ENCODE measurements around the gene KDM6B.
"Not testable (repeated sequence)": the region's sequence is repeated elsewhere in the genome, so short reads cannot be mapped to it uniquely, and the experiment has no call there.

Gene KDM6B

DNA sequence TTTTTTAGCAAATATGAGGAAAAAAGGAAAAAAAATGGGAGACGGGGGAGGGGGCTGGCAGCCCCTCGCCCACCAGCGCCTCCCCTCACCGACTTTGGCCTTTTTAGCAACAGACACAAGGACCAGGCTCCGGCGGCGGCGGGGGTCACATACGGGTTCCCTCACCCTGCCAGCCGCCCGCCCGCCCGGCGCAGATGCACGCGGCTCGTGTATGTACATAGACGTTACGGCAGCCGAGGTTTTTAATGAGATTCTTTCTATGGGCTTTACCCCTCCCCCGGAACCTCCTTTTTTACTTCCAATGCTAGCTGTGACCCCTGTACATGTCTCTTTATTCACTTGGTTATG lies 19.6 kb downstream of the KDM6B start:
- no peak for DNase-seq

DNA sequence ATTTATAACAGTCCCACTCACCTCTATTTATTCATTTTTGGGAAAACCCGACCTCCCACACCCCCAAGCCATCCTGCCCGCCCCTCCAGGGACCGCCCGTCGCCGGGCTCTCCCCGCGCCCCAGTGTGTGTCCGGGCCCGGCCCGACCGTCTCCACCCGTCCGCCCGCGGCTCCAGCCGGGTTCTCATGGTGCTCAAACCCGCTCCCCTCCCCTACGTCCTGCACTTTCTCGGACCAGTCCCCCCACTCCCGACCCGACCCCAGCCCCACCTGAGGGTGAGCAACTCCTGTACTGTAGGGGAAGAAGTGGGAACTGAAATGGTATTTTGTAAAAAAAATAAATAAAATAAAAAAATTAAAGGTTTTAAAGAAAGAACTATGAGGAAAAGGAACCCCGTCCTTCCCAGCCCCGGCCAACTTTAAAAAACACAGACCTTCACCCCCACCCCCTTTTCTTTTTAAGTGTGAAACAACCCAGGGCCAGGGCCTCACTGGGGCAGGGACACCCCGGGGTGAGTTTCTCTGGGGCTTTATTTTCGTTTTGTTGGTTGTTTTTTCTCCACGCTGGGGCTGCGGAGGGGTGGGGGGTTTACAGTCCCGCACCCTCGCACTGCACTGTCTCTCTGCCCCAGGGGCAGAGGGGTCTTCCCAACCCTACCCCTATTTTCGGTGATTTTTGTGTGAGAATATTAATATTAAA lies 20.2 kb downstream of the KDM6B start:
- DNase-seq: no peak

DNA sequence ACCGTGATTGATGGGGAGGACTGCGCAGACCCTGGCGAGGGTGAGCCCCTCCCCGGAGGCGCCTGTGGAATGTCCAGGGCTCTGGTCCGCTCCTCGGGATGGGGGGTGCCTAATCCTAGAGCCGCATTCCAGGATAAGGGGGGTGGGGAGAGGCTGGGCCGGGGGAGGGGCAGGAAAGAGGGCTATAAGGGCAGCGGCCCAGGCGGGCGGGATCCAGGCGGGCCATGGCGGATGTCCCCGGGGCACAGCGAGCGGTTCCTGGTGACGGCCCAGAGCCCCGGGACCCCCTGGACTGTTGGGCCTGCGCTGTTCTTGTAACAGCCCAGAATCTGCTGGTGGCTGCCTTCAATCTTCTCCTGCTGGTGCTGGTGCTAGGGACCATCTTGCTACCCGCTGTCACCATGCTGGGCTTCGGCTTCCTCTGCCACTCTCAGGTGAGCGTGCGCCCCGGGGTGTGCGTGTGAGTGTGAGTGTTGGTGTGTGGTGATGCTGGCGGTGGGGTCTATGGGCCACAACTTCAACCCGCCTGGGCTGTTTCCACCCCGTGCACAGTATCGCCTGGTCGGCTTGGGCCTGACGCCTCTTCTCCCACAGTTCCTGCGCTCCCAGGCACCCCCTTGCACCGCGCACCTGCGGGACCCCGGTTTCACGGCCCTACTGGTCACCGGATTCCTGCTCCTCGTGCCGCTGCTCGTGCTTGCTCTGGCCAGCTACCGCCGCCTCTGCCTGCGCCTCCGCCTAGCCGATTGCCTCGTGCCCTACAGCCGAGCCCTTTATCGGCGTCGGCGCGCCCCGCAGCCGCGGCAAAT lies 21.0 kb downstream of the KDM6B start, which contains the start of gene TMEM88:
TSS of gene TMEM88 (plus strand) at position 216 of the 809 bp plus-strand sequence. CDS start at position 225, 9 bp downstream.
- no peak for DNase-seq

DNA sequence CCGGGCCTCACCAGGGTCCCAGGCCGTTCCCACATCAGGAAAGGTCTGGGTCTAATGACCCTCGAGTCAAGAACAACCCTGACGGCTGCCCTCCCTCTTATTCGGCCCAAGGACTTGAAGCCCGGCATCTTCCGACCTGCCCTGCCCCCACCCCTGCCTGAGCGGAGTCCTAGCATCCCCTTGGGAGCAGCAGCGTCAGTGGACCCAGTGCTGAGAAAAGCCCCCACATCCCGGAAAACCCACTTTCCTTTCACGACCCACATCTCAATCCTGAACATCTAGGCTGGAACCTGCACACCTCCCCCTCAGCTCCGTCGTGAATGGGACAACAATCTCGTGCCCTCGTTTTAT lies 21.6 kb downstream of the KDM6B start:
- DNase-seq: no peak

DNA sequence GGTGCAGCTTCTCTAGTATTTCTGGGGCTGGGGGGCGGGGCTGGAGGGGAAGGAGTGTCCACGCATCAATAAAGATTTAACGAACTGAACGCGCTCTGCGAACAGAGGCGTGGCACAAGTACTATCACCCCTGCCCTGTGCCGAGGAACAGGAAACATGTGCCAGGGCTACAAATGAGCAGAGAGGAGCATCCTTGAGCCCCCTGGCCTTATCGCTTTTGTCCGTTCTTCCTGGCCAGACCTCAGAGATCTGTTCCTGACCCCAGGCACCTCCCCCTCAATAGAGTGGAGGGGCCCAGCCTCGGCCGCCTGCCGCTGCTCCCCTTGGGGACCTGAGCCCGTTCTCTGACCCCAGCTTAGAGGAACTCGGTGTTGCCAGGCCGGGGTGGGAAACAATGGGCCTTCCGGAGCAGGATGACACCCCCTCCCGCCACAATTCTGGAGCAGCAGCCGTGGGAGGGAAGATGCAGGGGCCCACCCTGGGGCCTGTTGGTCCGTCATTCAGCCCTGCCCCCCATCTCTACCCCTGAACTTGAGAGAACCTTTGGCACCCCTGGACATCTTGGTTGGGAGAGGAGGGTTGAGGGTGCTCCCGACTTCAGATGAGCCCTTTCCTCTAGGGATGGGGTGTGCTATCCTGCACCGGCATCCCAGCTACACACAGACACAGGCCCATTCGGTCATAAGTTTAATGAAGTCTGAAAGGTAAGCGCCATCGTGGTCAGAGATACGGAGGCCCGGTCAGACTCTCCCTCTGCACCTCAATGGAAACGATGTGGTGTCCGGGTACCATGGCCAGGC lies 22.2 kb downstream of the KDM6B start:
- no peak for DNase-seq

DNA sequence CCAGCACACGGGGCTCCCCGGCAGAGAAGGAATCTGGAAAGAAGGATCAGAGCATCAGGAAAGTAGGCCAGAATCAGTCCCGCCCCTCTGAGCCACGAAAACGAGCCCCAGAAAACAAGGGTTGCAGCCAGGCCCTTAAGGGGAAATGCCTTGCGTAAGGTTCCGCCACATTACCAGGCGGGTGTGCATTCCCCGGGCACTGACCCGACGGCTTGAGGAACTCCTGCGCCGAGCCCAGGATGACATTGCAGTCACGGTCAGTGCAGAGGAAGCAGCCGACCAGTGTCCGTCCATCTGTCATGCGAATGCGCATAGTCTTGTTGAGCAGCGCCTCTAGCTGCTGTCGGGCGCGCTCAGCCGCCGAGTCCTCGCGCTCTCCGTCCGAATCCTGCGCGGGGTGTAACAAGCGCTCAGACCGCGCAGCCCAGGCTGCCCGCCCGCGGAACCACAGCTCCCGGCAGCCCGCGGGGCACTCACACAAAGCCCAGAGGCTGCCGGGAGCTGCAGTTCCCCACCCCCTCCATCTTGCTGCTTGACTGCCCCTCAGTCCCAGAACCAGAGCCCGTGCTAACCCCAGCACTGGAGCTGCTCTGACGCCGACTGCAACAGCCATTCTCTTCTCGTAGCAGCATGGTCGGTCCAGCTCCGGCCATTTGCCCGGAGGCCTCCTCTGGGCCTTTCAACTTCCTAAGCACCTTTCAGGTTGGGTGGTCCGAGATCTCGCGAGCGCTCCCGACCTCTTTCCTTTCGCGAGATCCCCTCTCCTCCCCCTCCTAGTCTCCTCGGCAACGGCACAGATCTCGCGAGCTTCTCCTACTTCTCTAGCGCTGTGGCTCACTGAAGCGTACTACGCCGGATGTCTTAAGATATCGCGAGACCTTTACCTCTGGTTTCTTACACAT lies 23.0 kb downstream of the KDM6B start, which contains the start of gene NAA38:
TSS of gene NAA38 (minus strand) at position 749 of the 902 bp plus-strand sequence. CDS start at position 653, 96 bp downstream.
- peak; percentile 88 for DNase-seq

DNA sequence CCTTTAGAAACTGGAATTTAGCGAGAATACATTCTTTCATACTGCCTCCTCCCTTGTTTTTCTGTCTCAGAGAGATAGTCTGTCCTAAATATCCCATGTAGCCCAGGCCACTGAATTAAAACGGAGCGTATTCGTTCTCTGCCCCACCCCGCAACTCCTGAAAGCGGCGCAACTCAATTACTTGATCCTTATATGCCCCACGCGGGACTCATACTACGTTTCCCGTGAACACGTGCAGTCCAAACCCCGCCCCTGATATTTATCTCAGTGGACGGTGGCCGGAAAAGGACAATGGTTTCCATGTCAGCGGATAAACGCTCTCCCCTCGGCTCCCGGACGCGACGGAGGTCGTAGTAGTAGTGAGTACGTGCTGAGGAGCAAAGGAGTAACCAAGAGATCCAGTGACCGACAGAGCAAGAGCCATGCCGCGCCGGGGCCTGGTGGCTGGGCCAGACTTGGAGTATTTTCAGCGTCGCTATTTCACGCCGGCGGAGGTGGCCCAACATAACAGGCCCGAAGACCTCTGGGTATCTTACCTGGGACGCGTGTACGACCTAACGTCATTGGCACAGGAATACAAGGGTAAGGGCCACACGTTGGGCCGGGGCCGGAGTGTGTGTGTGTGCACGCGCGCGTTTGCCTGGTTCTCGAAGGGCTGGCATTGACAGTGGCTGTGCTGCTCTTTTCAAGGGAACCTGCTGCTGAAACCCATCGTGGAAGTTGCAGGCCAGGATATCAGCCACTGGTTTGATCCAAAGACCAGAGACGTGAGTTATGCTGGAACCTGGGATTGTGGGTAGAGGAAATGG lies 23.9 kb downstream of the KDM6B start, which contains the start of gene CYB5D1:
TSS of gene CYB5D1 (plus strand) at position 291 of the 809 bp plus-strand sequence. CDS start at position 423, 132 bp downstream.
- DNase-seq: peak; percentile 70

DNA sequence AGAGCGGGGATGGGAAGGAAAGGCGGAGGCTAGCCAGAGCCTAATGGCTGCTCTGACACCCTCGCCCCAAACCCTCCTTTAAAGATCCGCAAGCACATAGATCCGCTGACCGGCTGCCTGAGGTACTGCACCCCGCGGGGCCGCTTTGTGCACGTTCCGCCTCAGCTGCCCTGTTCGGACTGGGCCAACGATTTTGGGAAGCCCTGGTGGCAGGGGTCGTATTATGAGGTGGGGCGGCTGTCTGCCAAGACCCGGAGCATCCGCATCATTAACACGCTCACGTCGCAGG lies 24.4 kb downstream of the KDM6B start:
- DNase-seq: no peak

DNA sequence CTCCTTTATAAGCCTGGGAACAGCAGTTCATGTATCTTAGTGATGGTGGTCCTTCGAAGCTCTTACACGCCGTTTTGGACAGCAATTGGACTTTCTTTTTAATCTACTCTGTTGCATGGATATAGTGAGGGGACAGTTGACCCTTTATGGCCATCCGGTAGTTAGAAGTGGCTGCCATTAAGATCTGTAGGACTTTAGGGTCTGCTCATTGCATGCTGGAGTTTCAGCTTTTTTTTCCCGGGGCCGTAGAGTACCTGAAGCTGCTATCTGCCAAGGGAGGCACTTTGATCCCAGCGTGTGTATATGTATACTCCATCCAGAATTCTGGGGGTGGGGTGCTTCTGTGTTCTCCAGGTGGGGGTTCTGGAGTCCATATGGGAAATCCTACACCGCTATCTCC lies 25.0 kb downstream of the KDM6B start:
- DNase-seq: no peak

DNA sequence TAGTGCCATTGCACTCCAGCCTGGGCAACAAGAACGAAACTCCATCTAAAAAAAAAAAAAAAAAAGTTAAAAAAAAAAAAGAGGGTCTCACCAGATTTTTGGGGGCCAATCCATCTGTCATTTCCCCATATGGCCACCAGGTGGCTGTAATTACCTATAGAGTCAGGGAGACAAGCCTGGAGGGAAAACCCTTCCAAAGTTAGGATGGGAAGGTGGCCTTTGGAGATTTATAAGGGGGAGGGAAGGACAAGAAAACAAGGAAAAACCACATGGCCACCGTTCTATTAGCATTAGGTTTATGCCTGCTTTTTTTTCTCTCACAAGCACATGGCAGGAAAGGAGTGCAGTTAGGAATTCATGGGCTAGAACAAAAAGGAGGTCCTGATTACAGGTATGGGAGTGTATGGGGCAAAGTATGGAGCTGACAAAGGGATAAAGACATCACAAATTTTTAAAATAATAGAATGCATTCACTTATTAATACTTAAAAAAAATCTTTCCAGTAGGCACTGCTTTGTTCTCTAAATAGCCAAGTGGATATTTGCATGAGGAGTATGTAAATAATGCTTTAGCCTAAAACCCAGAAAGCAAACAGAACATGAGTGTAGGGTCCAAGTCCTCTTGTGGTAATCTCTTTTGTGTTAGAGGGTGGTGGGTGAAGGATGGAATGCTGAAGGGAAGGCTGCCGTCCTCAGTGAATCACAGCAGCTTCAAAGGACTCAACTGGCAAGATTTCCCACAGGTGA lies 28.8 kb downstream of the KDM6B start:
- peak; percentile 8 for DNase-seq

DNA sequence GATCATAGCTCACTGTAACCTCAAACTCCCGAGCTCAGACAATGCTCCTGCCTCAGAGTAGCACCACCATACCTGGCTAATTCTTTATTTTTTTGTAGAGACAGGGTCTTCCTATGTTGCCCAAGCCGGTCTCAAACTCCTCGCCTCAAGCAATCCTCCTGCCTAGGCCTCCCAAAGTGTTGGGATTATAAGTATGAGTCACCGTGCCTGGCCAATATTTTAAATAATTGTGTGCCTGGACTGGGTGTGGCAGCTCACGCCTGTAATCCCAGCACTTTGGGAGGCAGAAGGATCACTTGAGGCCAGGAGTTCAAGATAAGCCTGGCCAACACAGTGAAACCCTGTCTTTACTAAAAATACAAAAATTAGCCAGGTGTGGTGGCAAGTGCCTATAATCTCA lies 30.4 kb downstream of the KDM6B start:
- DNase-seq: not testable (repeated sequence)

DNA sequence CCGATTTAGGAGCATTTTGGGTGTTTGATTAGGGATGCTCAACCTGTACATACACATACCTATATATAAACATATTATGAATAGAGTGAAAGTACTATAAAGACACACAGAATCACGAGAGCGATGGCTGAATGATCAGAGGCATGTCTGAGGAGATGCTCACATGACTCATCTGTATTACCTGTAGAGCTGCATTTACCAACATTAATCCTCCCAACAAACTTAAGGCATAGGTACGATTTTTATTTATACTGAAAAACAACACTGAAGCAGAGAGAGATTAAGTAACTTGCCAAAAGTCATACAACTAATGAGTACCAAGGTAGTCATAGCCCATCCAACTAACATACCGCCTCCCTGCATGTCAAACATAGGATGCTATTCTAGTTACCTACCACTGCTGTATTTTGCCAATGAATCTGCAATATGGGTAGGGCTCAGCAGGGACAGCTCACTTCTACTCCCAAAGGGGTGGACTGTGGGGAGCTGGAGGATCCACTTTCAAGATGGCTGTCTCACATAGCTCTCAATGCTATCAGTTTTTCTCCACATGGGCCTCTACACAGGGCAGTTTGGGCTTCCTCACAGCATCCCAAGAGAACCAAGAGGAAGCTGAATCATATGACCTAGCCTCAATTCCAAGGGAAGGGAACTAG lies 31.1 kb downstream of the KDM6B start:
- no peak for DNase-seq

DNA sequence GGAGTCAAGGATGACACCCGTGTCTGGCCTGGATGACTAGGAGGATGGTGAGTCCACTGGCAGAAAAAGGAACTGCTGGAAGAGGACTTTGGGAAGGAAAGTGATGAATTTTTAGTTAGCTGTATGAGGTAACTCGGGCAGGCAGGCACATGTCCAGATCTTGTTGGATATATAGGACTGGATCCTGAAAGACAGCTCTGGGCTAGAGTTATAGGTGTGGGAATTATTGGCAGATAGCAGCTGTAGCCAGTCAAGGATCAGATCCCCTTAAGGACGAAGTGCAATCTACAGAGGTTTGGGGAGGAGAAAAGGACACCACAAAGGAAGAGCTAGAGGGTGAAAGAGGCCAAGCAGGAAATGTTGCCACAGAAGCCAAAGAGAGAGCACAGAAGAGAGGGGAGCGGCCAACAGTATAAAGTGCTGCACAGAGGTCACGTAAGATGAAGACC lies 33.9 kb downstream of the KDM6B start:
- no peak for DNase-seq

DNA sequence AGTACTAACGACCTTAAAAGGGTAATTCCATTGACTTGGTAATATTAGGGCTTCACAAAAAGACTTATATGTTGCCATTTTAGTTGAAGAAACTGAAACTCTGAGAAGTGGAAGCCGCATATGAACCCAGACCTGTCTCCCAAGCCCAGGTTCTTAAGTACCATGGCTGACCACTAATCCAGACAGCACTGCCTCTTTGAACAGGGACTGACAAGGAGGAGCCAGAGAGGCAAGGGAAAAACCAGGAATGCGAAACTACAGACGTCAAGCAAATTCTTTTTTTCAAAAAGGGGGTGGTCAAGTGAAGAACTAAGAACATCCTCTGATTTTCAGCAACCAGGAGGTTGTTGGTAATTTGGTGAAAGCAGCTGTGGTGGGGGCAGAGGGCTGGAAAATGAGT lies 39.0 kb downstream of the KDM6B start:
- no peak for DNase-seq

DNA sequence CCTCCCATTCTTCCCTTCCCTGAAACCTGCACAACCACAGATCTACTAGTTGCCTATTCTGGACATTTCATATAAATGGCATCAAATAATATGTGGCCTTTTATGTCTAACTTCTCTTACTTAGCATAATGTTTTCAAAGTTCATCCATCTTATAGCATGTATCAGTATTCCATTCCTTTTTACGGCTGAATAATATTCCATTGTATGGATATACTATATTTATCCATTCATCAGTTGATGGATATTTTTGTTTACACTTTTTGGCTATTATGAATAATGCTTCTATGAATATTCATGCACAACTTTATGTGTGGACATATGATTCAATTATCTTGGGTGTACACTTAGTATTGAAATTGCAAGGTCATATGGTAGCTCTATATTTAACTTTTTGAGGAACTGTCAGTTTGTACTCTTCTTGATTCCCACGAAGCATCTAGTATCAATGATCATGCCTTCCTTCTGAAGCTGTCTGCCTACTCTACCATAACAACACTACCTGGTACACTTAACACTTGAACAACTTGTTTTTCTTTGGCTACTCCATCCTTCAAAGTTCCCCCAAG lies 41.9 kb downstream of the KDM6B start:
- DNase-seq: no peak

DNA sequence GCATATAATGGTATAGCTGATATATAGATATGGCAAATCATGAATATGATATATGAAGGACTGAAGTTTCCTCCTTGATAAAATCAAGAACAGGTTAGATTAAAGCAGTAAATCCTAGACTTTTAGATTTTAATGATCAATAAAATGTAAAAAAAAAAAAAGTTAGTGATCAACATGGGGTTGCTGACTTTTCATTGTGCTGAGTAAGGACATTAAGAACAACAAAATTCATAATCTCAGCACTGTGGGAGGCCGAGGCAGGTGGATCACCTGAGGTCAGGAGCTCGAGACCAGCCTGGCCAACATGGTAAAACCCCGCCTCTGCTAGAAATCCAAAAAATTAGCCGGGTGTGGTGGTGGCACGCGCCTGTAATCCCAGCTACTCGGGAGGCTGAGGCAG lies 44.2 kb downstream of the KDM6B start:
- no peak for DNase-seq

DNA sequence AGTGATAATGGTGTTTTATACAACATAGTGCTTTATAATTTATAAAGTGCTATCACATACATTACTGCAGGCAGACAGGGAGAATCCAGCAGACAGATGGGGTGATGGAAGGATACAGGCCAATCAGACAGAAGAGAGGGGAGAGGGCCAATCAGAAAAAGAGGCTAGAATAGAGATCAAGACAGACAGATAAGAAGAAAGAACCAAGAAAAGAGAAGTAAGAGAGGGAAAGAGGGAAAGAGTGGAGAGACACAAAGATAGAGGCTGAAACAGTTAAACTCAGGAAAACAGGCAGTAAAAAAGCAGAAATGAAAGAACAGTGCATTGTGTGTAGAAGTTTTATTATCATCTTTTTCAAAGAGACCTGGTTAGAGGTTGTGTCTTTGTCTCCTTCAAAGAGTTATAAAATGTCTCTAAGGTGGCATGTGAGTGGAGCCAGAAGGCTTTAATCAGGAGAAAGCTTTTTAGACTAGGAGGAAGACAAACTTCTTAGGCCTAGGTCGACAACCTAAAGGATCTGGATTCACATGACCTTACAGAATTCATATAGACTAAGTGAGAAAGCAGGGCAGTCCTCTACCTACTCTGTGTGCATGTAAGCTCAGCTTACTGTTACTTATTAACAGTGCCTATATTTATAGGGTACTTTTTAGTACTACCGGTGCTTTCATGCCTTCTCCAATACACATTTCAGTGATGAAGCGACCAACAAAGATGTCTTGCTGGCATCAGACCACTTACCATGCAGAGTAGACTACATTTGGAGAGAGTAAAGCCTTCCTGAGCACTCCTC lies 46.3 kb downstream of the KDM6B start:
- no peak for DNase-seq

DNA sequence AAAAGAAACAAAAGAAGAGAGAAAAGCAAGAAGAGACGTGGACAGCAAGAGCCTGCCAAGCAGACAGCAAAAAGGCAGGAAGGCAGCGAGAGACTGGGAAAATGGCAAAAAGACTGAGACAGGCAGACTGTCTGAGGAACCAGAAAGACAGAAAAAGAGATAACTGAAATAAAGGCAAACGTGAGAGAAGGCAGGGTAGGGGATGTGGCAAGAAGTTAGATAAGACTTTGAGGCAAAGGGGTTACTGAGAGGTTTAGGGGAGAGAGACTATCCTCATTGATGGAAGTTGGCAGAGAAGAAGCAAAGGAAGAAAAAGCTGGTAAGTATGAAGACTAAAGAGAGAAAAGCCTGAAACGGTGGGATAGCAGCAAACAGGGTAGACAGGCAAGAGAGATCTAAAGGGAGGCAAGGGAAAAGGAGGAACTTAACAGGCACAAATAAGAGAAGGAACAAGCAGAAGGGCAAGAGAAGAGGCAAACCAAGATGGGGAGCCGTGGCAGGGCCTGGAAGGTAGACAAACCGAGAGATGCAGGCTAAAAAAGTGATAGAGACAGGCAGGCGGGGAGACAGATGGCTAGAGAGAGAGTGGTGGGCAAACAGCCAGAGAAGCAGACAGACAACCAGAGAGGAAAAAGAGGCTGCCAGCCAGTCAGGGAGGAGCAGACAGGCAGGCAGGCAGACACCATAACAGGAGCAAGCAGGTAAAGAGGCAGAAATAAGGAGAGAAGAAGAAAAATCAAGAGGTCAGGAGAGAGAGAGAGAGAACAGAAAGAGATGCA lies 47.4 kb downstream of the KDM6B start:
- DNase-seq: no peak
